ENCODE results near the gene EIF3F.

DNA sequence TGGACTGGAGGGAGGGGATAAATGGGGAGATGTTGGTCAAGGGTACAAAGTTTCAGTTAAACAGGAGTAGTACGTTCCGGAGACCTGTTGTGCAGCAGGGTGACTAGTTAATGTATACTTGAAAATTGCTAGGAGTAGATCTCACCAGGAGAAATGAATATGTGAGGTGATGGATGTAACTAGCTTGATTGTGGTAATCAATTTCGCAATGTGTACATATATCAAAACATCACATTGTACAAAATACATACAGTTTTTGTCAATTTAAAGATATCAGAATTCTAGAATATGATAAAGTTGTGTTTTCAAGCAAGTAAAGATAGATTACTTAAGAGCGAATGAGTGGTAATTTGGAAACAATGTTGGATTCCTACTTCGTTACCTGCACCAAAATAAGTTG lies 13.3 kb downstream of the EIF3F start:
- TF ChIP-seq, protein P1, sequence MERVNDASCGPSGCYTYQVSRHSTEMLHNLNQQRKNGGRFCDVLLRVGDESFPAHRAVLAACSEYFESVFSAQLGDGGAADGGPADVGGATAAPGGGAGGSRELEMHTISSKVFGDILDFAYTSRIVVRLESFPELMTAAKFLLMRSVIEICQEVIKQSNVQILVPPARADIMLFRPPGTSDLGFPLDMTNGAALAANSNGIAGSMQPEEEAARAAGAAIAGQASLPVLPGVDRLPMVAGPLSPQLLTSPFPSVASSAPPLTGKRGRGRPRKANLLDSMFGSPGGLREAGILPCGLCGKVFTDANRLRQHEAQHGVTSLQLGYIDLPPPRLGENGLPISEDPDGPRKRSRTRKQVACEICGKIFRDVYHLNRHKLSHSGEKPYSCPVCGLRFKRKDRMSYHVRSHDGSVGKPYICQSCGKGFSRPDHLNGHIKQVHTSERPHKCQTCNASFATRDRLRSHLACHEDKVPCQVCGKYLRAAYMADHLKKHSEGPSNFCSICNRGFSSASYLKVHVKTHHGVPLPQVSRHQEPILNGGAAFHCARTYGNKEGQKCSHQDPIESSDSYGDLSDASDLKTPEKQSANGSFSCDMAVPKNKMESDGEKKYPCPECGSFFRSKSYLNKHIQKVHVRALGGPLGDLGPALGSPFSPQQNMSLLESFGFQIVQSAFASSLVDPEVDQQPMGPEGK (CRISPR knock-in tag; IDR thresholded peaks at IDR 0.05; ENCODE audit: borderline replicate concordance) = no peak
- TF ChIP-seq ZFP30 (CRISPR knock-in tag; IDR thresholded peaks at IDR 0.05) (no peak), ZNF565 (CRISPR knock-in tag; conservative IDR thresholded peaks at IDR 0.05; ENCODE audit: low read depth) (no peak), ARNTL (CRISPR knock-in tag; IDR thresholded peaks at IDR 0.05; ENCODE audit: borderline replicate concordance, low read depth) (no peak)
